ENCODE data around the gene FCHO1. TPM values are rescaled to one million over a fixed set of nuclear protein-coding genes. Genes with fewer than 3 reads are reported as not detected.
A peak's percentile ranks its signal among the peaks of the same experiment; 100 is the strongest.

Gene FCHO1
- total RNA-seq, 1 experiment from 2014 or later, result 1.1 TPM

- CTCF ChIA-PET, result no interaction called here
- H3K27ac ChIP-seq (ENCODE audit: low read length), result no peak overlapping the region
- no TSS peak for BruUV-seq (replicated peaks)
- H3K4me1 ChIP-seq (ENCODE audit: control insufficient read depth, insufficient read depth, low read length), result no peaks in the 10 kb centered on the region
- POLR2A ChIA-PET, result no interaction called here
- intact Hi-C loops (cut with micrococcal nuclease; ENCODE audit: unreplicated experiment), result no loop called here
- DNase-seq (ENCODE audit: low read depth, low spot score), result no peak
- TF ChIP-seq REST (IDR thresholded peaks at IDR 0.05; ENCODE audit: insufficient read depth in 1 of 2, low read depth in 2 of 2, low read length in 1 of 2) (no peak), SIN3A (IDR thresholded peaks at IDR 0.05; ENCODE audit: borderline replicate concordance, insufficient read depth, low read depth, low read length) (no peak), TCF7L2 (IDR thresholded peaks at IDR 0.05; ENCODE audit: low read depth, low read length) (no peak), POLR2AphosphoS5 (IDR thresholded peaks at IDR 0.05; ENCODE audit: low read depth, low read length) (no peak), CTCF (IDR thresholded peaks at IDR 0.05) (no peak)
- no peaks in the 10 kb centered on the region for H3K36me3 ChIP-seq (ENCODE audit: control insufficient read depth, insufficient read depth, low read length)
- ATAC-seq, result no peak
- no peaks in the 10 kb centered on the region for H3K27me3 ChIP-seq (ENCODE audit: control insufficient read depth, insufficient read depth, low read length)
- H3K9me3 ChIP-seq (ENCODE audit: control insufficient read depth, insufficient read depth, low read depth, low read length), result no peaks in the 10 kb centered on the region
- in situ Hi-C loops (cut with HindIII; ENCODE audit: low pct_unique_long_range_greater_than_20kb, low sequenced_read_pairs), result no loop called here
- no peak overlapping the region for H3K4me3 ChIP-seq (ENCODE audit: low read depth in 2 of 2, low read length in 2 of 2)
These were observed 75.3 kb downstream of the FCHO1 start for GRCh38 chr19:17826508-17827056.

- CTCF ChIA-PET, result no interaction called here
- Histone ChIP-seq H3K4me1 (ENCODE audit: control insufficient read depth, insufficient read depth, low read length) (no peaks in the 10 kb centered on the region), H3K9me3 (ENCODE audit: control insufficient read depth, insufficient read depth, low read depth, low read length) (no peaks in the 10 kb centered on the region), H3K27ac (ENCODE audit: low read length) (0 out of 2 replicates have a peak overlapping the region, but pooled peaks have one; percentile 17), H3K4me3 (ENCODE audit: low read depth in 2 of 2, low read length in 2 of 2) (peak overlapping the region; percentile 57 to 83), H3K36me3 (ENCODE audit: control insufficient read depth, insufficient read depth, low read length) (no peaks in the 10 kb centered on the region), H3K27me3 (ENCODE audit: control insufficient read depth, insufficient read depth, low read length) (no peaks in the 10 kb centered on the region)
- ATAC-seq, result peak; percentile 77
- POLR2A ChIA-PET, result interaction anchor here (0.7 kb wide), 1 partner anchor 29 kb away, joined by 5 read pairs; no protein-coding TSS in a partner anchor
- peak; percentile 46 for DNase-seq (ENCODE audit: low read depth, low spot score)
- intact Hi-C loops (cut with micrococcal nuclease; ENCODE audit: unreplicated experiment), result no loop called here
- no TSS peak for BruUV-seq (replicated peaks)
- TF ChIP-seq REST (IDR thresholded peaks at IDR 0.05; ENCODE audit: insufficient read depth in 1 of 2, low read depth in 2 of 2, low read length in 1 of 2), result no peak
- TF ChIP-seq SIN3A (IDR thresholded peaks at IDR 0.05; ENCODE audit: borderline replicate concordance, insufficient read depth, low read depth, low read length), result no peak
- no peak for TF ChIP-seq POLR2AphosphoS5 (IDR thresholded peaks at IDR 0.05; ENCODE audit: low read depth, low read length)
- no peak for TF ChIP-seq CTCF (IDR thresholded peaks at IDR 0.05)
- no peak for TF ChIP-seq TCF7L2 (IDR thresholded peaks at IDR 0.05; ENCODE audit: low read depth, low read length)
- in situ Hi-C loops (cut with HindIII; ENCODE audit: low pct_unique_long_range_greater_than_20kb, low sequenced_read_pairs), result no loop called here
These were observed 78.7 kb downstream of the FCHO1 start for GRCh38 chr19:17829855-17830566.

All from Panc1 (cell line).